Gastroesophageal sphincter (tissue), 3 donors: Measurements from ENCODE around the gene C1QL4.

ENCODE experiments used
- CTCF ChIP-seq, 4 experiments: fragments of 200-600 bp in 2 of 4; fragments of 450-650 bp in 2 of 4; sonication (generic) in 1 of 4; IDR thresholded peaks; one replicate each; pipeline ENCODE4 v1.5.1; 2017 to 2019; ENCODE audit warnings: antibody characterized with exemption in 4 of 4, mild to moderate bottlenecking in 2 of 4, moderate library complexity in 2 of 4
- POLR2AphosphoS5 ChIP-seq: sonication (generic); formaldehyde crosslinking; IDR thresholded peaks from one replicate; pipeline ENCODE4 v1.6.1; 2017; ENCODE audit warnings: antibody characterized with exemption

DNA sequence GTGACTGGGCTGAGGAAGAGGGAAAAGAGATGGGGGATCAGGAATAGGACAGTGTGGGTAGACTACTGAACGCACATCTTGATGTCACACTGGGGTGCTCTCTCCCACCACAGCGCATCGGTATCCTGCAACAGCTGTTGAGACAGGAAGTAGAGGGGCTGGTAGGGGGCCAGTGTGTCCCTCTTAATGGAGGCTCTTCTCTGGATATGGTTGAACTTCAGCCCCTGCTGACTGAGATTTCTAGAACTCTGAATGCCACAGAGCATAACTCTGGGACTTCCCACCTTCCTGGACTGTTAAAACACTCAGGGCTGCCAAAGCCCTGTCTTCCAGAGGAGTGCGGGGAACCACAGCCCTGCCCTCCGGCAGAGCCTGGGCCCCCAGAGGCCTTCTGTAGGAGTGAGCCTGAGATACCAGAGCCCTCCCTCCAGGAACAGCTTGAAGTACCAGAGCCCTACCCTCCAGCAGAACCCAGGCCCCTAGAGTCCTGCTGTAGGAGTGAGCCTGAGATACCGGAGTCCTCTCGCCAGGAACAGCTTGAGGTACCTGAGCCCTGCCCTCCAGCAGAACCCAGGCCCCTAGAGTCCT, 6.9 kb downstream of the C1QL4 start:
- TF ChIP-seq POLR2AphosphoS5 (no peak), CTCF (IDR thresholded peaks at IDR 0.05) (no peak)
